ENCODE data around the gene ST8SIA4. TPM values are rescaled to one million over a fixed set of nuclear protein-coding genes. Genes with fewer than 3 reads are reported as not detected.

ST8SIA4 gene
- total RNA-seq, 2 donors from 2014 or later, result 2.6 to 6.2 TPM

GRCh38 chr5:100761192-100761591, 141.9 kb downstream of the ST8SIA4 start:
- no peak for DNase-seq
- no peaks in the 10 kb centered on the region for H3K36me3 ChIP-seq
- no peak for TF ChIP-seq CTCF (IDR thresholded peaks at IDR 0.05)
- no peak overlapping the region for H3K9ac ChIP-seq (ENCODE audit: low read depth in 2 of 2, low read length in 2 of 2)
- no peaks in the 10 kb centered on the region for H3K27me3 ChIP-seq
- H3K4me1 ChIP-seq, result no peaks in the 10 kb centered on the region
- H3K9me3 ChIP-seq, result no peaks in the 10 kb centered on the region
- no peak overlapping the region for H3K27ac ChIP-seq
- intact Hi-C loops (cut with DNase I), result no loop called here
- H3K4me3 ChIP-seq, result no peak overlapping the region

DNA sequence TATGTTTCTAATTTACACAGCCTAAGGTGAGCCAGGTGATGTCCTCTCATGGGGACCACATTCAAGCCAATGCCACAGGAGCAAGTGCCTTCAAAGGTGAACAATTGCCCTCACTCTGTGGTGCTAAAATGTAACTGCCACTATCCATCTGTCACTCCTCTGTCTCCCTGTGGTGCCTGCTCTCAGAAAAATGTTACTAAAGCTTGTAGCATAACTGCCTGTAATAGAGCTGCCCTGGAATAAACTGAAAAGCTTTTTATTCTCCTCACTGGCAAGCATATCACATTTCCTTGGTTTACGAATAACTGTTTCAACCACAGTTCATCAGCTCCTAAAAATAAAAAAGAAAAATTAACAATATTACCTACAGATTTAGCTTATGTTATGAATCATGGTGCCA, 142.4 kb downstream of the ST8SIA4 start:
- H3K9ac ChIP-seq (ENCODE audit: low read depth in 2 of 2, low read length in 2 of 2), result no peak overlapping the region
- DNase-seq, result no peak
- no peaks in the 10 kb centered on the region for H3K9me3 ChIP-seq
- no peak overlapping the region for H3K4me3 ChIP-seq
- no peaks in the 10 kb centered on the region for H3K36me3 ChIP-seq
- H3K27me3 ChIP-seq, result no peaks in the 10 kb centered on the region
- no peak for TF ChIP-seq CTCF (IDR thresholded peaks at IDR 0.05)
- intact Hi-C loops (cut with DNase I), result no loop called here
- H3K27ac ChIP-seq, result no peak overlapping the region
- H3K4me1 ChIP-seq, result no peaks in the 10 kb centered on the region

DNA sequence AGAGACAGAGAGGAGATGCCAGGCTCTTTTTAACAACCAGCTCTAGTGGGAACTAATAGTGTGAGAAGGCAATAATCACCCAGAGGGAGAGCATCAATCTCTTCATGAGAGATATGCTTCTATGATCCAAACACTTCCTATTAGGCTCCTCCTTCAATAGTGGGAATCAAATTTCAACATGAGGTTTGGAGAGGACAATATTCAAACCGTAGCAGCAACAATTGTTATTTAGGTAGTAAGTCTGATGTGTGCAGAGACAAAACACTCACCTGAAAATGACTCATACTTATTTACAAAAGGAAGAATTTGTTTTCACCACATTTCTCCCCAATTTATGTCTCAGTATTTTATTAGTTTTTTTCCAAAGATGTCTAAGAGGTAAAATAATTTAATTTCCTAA, 144.3 kb downstream of the ST8SIA4 start:
- Histone ChIP-seq H3K4me3 (no peak overlapping the region), H3K9me3 (no peaks in the 10 kb centered on the region), H3K4me1 (no peaks in the 10 kb centered on the region), H3K36me3 (no peaks in the 10 kb centered on the region), H3K27ac (no peak overlapping the region), H3K27me3 (no peaks in the 10 kb centered on the region), H3K9ac (ENCODE audit: low read depth in 2 of 2, low read length in 2 of 2) (no peak overlapping the region)
- no peak for DNase-seq
- intact Hi-C loops (cut with DNase I), result no loop called here
- no peak for TF ChIP-seq CTCF (IDR thresholded peaks at IDR 0.05)

- DNase-seq, result no peak
- Histone ChIP-seq H3K36me3 (no peaks in the 10 kb centered on the region), H3K9me3 (no peaks in the 10 kb centered on the region), H3K9ac (ENCODE audit: low read depth in 2 of 2, low read length in 2 of 2) (no peak overlapping the region), H3K27ac (no peak overlapping the region), H3K4me1 (no peaks in the 10 kb centered on the region), H3K27me3 (no peaks in the 10 kb centered on the region), H3K4me3 (no peak overlapping the region)
- intact Hi-C loops (cut with DNase I), result no loop called here
- no peak for TF ChIP-seq CTCF (IDR thresholded peaks at IDR 0.05)
Observed at GRCh38 chr5:100758306-100758705, 144.8 kb downstream of the ST8SIA4 start.

- intact Hi-C loops (cut with DNase I), result no loop called here
- TF ChIP-seq CTCF (IDR thresholded peaks at IDR 0.05), result no peak
- DNase-seq, result no peak
- Histone ChIP-seq H3K4me3 (no peak overlapping the region), H3K4me1 (no peaks in the 10 kb centered on the region), H3K9ac (ENCODE audit: low read depth in 2 of 2, low read length in 2 of 2) (no peak overlapping the region), H3K27me3 (no peaks in the 10 kb centered on the region), H3K36me3 (no peaks in the 10 kb centered on the region), H3K9me3 (no peaks in the 10 kb centered on the region), H3K27ac (no peak overlapping the region)
Observed at GRCh38 chr5:100757618-100758017, 145.5 kb downstream of the ST8SIA4 start.

Small RNAs within 50 kb of the gene (microRNA-seq; reads per million reads assigned to microRNA genes)
- gene MIR548P, result not detected
